GM19351 (cell line): ENCODE data around the gene FOXD3.
"Not testable (repeated sequence)": the region's sequence is repeated elsewhere in the genome, so short reads cannot be mapped to it uniquely, and the experiment has no call there.

Experiments used
- ATAC-seq: cut with Tn5 transposase; IDR thresholded peaks from one replicate; pipeline ENCODE4 v1.9.1; 2021; ENCODE audit warnings: mild to moderate bottlenecking, moderate library complexity; ENCODE audit not compliant: unreplicated experiment

FOXD3 gene

DNA sequence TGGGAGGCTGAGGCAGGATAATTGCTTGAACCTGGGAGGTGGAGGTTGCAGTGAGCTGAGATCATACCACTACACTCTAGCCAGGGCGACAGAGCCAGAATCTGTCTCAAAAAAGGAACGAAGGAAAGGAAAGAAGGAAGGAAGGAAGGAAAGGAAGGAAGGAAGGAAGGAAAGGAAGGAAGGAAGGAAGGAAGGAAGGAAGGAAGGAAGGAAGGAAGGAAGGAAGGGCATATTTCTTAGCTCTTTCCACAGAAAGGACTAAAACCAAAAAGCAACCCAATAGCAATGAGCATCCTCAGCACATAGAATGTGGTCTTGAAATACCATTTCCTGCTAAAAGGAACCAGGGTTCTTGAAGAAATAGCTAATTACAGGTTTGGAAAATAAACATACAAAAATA lies 33.9 kb downstream of the FOXD3 start:
- ATAC-seq = not testable (repeated sequence)

DNA sequence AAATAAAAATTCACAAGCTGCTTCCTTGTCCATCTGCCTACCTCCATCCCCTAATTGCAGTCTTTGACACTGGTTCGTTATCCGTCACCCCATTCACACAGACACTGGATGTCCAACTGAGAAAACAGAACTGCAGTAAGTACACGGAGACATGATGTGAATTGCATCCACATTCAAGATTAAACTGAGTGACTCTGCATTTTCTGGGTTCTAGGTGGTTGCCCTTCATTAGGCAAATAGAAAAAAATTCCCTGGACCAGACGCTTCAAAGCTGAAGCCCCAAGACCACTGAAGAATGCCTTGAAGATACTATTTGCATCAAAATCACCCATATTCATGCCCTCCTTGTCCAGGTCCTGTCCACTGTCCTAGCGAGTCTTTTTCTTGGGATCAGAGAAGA lies 37.2 kb downstream of the FOXD3 start:
- no peak for ATAC-seq

DNA sequence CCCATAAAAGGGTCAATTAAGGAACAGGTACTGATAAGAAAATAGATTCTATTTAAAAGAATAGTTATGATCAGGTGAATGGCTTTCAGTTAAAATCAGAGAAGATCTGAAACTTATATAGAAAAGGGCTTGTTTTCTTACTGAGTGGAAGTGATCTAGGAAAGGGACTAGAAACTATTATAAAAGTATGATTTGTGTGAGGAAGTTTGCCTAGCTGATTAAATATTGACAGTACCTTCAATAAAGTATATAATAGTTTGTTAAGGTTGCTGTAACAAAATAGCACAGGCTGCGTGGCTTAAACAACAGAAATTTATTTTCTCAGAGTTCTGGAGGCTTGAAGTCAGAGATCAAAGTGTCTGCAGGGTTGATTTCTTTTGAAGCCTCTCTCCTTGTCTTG lies 39.7 kb downstream of the FOXD3 start:
- no peak for ATAC-seq

DNA sequence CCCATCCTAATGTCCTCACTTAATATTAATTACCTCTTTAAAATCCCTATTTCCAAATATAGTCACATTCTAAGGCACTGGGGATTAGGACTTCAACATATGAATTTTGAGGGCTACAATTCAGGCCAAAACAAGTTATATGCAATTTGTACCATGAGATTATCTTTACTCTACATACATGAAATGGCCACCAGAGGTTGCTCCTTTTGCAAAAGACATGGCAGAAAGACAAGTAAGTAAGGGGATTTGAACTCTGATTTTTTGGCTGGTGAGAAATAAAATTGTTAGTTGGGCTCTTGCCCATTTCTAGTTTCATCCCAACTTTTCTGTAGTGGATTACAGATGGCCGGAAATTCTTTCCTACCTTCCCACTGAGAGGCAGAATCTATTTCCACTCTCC lies 40.2 kb downstream of the FOXD3 start:
- no peak for ATAC-seq

DNA sequence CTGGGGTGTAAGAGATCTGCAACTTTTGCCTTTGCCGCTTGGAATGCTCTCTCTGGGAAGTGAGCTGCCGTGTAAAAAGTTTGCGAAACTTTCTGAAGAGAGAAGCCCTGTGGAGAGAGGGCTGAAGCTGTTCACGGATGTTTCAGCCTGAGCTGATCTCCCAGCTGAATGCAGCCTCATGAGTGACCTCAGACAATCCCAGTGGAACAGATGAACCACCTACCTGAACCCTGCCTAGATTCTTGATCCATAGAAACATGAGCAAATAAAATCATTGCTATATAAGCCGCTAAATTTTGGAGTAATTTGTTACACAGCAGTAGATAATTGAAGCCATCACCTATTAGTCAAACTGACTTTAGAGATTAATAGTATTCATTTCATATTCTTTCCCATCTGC lies 40.6 kb downstream of the FOXD3 start:
- no peak for ATAC-seq

DNA sequence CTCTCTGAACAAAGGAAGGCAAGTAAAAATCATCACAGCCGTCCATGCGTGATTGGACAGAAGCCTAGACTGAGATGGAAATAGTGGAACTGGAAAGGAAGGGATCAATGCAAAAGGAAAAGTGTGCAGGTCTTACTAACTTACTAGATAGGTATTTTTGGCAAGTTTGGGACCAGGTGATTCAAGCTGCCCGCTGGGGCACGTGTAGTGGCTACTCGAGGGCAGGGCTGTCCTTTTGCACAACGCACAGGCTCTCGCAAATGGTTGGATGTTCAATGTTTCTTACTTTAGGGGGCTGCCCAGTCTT lies 44.5 kb downstream of the FOXD3 start:
- ATAC-seq = no peak

DNA sequence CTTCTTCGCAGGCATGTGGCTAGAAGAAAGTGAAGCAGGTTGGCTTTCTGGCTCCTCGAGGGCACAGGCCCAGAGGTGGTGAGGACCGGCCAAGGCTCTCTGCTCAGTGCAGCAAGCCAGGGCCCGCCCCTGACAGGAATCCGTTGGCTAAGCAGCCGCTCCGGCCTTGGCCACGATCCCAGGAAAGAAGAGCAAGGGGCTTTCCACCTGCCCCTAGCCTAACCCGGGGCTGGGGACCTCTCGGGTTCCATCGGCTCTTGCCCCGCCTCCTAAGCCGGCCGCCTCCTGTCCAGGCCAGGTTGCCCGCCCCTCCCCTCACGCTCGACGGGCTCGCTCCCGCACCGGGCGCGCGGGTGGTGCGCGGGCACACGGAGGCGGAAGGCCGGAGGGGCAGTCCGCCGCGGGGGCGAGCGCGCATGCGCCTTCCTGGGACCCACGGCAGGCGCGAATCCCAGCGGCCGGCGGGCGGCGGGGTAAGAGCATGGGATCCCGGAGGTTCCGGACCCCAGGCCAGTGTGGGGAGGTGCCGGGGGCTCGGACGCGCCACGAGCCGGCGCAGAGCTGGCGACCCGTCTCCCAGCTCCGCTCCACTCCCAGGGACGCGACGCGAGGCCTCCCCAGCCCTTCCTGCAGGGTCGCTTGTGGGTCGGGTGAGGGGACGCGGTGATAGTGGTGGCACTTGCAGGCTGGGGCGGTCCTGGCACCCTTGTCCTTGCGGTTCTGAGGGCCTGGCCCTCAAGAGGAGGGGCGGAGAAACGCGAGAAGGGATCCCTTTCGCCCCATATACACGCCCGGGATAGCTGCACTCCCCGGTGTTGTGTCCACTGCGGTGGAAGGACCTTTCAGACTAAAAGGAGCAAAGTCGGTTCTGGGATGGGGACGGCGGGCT lies 45.1 kb downstream of the FOXD3 start, which contains the start of gene ALG6:
Gene ALG6 (plus strand): TSS at position 413 of the 889 bp plus-strand sequence. CDS start 3,351 bp downstream, outside the sequence.
- peak; percentile 87 for ATAC-seq

DNA sequence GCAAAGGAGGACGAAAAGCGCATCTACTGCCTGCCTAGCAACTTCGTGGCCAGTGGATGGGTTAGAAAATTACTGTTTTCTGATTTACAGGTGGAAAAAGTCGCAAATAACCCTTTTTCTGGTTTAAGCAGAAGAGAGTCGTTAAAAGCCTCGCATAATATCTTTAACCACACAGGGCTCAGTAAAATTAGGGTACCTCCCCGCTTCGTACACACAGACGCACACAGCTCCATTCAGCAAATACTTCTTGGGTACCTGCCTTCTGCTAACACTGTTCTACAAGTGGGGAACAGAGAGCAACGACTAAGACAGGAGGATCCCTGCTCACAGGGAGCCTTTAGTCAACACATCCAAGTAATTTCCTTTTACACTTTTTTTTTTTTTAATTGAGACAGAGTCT lies 45.8 kb downstream of the FOXD3 start:
- ATAC-seq = peak; percentile 18
